GM03348 (cell line): ENCODE data around the gene OR5C1.
"Not testable (repeated sequence)": the region's sequence is repeated elsewhere in the genome, so short reads cannot be mapped to it uniquely, and the experiment has no call there.

Source experiments
- DNase-seq: peaks from one replicate; pipeline ENCODE4 v3.0.0; 2012; ENCODE audit warnings: low spot score

OR5C1 gene

GRCh38 chr9:122788831-122789230, at the start of gene OR5C1:
Gene OR5C1 (plus strand): TSS chr9:122788933. CDS start chr9:122788933, 0 bp downstream.
- no peak for DNase-seq

- no peak for DNase-seq
These were observed 46.7 kb upstream of the OR5C1 start, which contains the start of gene OR1L6 for GRCh38 chr9:122742003-122742402. Gene OR1L6 (plus strand): TSS chr9:122742303. CDS start chr9:122749848, 7,545 bp downstream.

GRCh38 chr9:122754825-122755224, 33.9 kb upstream of the OR5C1 start:
- DNase-seq: no peak

GRCh38 chr9:122767817-122768216, 20.9 kb upstream of the OR5C1 start:
- DNase-seq: no peak

GRCh38 chr9:122777052-122777451, 11.7 kb upstream of the OR5C1 start:
- no peak for DNase-seq

GRCh38 chr9:122777935-122778627, 10.7 kb upstream of the OR5C1 start:
- DNase-seq: peak; percentile 78

GRCh38 chr9:122779181-122779580, 9.6 kb upstream of the OR5C1 start:
- no peak for DNase-seq

GRCh38 chr9:122780026-122780425, 8.7 kb upstream of the OR5C1 start:
- no peak for DNase-seq

GRCh38 chr9:122781671-122782070, 7.1 kb upstream of the OR5C1 start:
- DNase-seq: no peak

- no peak for DNase-seq
These were observed 3.5 kb upstream of the OR5C1 start for GRCh38 chr9:122785269-122785668.

GRCh38 chr9:122786338-122786737, 2.4 kb upstream of the OR5C1 start:
- DNase-seq: no peak

GRCh38 chr9:122789256-122790046, 718 bp downstream of the OR5C1 start:
- DNase-seq: no peak

- no peak for DNase-seq
These were observed 3.3 kb downstream of the OR5C1 start for GRCh38 chr9:122791872-122792669.

- no peak for DNase-seq
These were observed 8.8 kb downstream of the OR5C1 start for GRCh38 chr9:122797316-122798063.

GRCh38 chr9:122800066-122801060, 11.6 kb downstream of the OR5C1 start, which contains the start of gene OR1K1:
Gene OR1K1 (plus strand): TSS chr9:122800123. CDS start chr9:122800123, 0 bp downstream.
- no peak for DNase-seq

- DNase-seq: no peak
These were observed 17.9 kb downstream of the OR5C1 start for GRCh38 chr9:122806661-122807060.

- peak; percentile 48 for DNase-seq
These were observed 18.7 kb downstream of the OR5C1 start for GRCh38 chr9:122807271-122807900.

- no peak for DNase-seq
These were observed 19.4 kb downstream of the OR5C1 start for GRCh38 chr9:122808141-122808540.

- not testable (repeated sequence) for DNase-seq
These were observed 20.5 kb downstream of the OR5C1 start for GRCh38 chr9:122809261-122809660.
